HG02588 (cell line): ENCODE data around the gene DOK6.
"Not testable (repeated sequence)": the region's sequence is repeated elsewhere in the genome, so short reads cannot be mapped to it uniquely, and the experiment has no call there.

ENCODE experiments used
- ATAC-seq: cut with Tn5 transposase; IDR thresholded peaks from one replicate; pipeline ENCODE4 v1.9.1; 2021; ENCODE audit warnings: mild to moderate bottlenecking, moderate library complexity; ENCODE audit not compliant: unreplicated experiment

DOK6 gene

GRCh38 chr18:69400253-69400975, at the start of gene DOK6:
Gene DOK6, plus strand, starts transcription at chr18:69400888.
- no peak for ATAC-seq

GRCh38 chr18:69353023-69353422, 47.7 kb upstream of the DOK6 start:
- no peak for ATAC-seq

GRCh38 chr18:69357590-69357989, 43.1 kb upstream of the DOK6 start:
- ATAC-seq = no peak

GRCh38 chr18:69358212-69358895, 42.3 kb upstream of the DOK6 start:
- ATAC-seq = no peak

- not testable (repeated sequence) for ATAC-seq
These were observed 40.9 kb upstream of the DOK6 start for GRCh38 chr18:69359768-69360167.

- ATAC-seq = no peak
These were observed 35.8 kb upstream of the DOK6 start for GRCh38 chr18:69364930-69365329.

GRCh38 chr18:69365658-69366057, 35.0 kb upstream of the DOK6 start:
- ATAC-seq = no peak

- ATAC-seq = no peak
These were observed 33.6 kb upstream of the DOK6 start for GRCh38 chr18:69367104-69367503.

GRCh38 chr18:69371729-69372128, 29.0 kb upstream of the DOK6 start:
- ATAC-seq = no peak

GRCh38 chr18:69380324-69380723, 20.4 kb upstream of the DOK6 start:
- no peak for ATAC-seq

GRCh38 chr18:69383186-69383585, 17.5 kb upstream of the DOK6 start:
- ATAC-seq = no peak

GRCh38 chr18:69387186-69387585, 13.5 kb upstream of the DOK6 start:
- no peak for ATAC-seq

GRCh38 chr18:69388222-69388621, 12.5 kb upstream of the DOK6 start:
- no peak for ATAC-seq

- ATAC-seq = no peak
These were observed 3.6 kb upstream of the DOK6 start for GRCh38 chr18:69397096-69397495.

- ATAC-seq = no peak
These were observed 1.4 kb upstream of the DOK6 start for GRCh38 chr18:69399253-69399652.

GRCh38 chr18:69400976-69401225, 213 bp downstream of the DOK6 start:
- no peak for ATAC-seq

- no peak for ATAC-seq
These were observed 711 bp downstream of the DOK6 start for GRCh38 chr18:69401226-69401971.

GRCh38 chr18:69401972-69402532, 1.4 kb downstream of the DOK6 start:
- ATAC-seq = no peak

GRCh38 chr18:69402533-69402989, 1.9 kb downstream of the DOK6 start:
- no peak for ATAC-seq

- ATAC-seq = no peak
These were observed 7.8 kb downstream of the DOK6 start for GRCh38 chr18:69408522-69408921.

- no peak for ATAC-seq
These were observed 10.5 kb downstream of the DOK6 start for GRCh38 chr18:69411199-69411598.

- ATAC-seq = no peak
These were observed 13.5 kb downstream of the DOK6 start for GRCh38 chr18:69414184-69414583.
